Stimulated activated CD8-positive, alpha-beta memory T cell treated with anti-CD3 and anti-CD28 coated beads, Interleukin-15, amount 100 ng/mL, for 4 hours (primary cell): ENCODE results near the gene PDXDC1.
"Not testable (repeated sequence)": the region's sequence is repeated elsewhere in the genome, so short reads cannot be mapped to it uniquely, and the experiment has no call there.

Source experiments
- DNase-seq, 2 donors: peaks; one replicate each; pipeline ENCODE4 v3.0.0-alpha.2; 2020; ENCODE audit warnings: low read depth in 2 of 2

PDXDC1 gene

GRCh38 chr16:15157644-15158043, 182.8 kb downstream of the PDXDC1 start:
- DNase-seq, result not testable (repeated sequence)

GRCh38 chr16:15159671-15160070, 184.8 kb downstream of the PDXDC1 start:
- DNase-seq, result not testable (repeated sequence)

- not testable (repeated sequence) for DNase-seq
Measured at GRCh38 chr16:15160571-15160970, 185.7 kb downstream of the PDXDC1 start.

- not testable (repeated sequence) for DNase-seq
Measured at GRCh38 chr16:15163055-15163454, 188.2 kb downstream of the PDXDC1 start.

- DNase-seq, result not testable (repeated sequence)
Measured at GRCh38 chr16:15166177-15166576, 191.4 kb downstream of the PDXDC1 start.

GRCh38 chr16:15168303-15168702, 193.5 kb downstream of the PDXDC1 start:
- DNase-seq, result not testable (repeated sequence)

GRCh38 chr16:15168953-15169652, 194.3 kb downstream of the PDXDC1 start:
- not testable (repeated sequence) for DNase-seq

- DNase-seq, result not testable (repeated sequence)
Measured at GRCh38 chr16:15179909-15180308, 205.1 kb downstream of the PDXDC1 start.

GRCh38 chr16:15180946-15181345, 206.1 kb downstream of the PDXDC1 start:
- not testable (repeated sequence) for DNase-seq

GRCh38 chr16:15184000-15184399, 209.2 kb downstream of the PDXDC1 start:
- not testable (repeated sequence) for DNase-seq
